AG09319 (cell line): Measurements from ENCODE around the gene SEC14L2.

ENCODE experiments used
- DNase-seq: peaks from one replicate; pipeline ENCODE4 v3.0.0-alpha.2; 2010; ENCODE audit warnings: low read depth; ENCODE audit errors: extremely low read depth
- TF ChIP-seq, protein P1 (sequence below): IDR thresholded peaks from 2 replicates; pipeline ENCODE4 v1.5.1; 2011; ENCODE audit warnings: low read depth, mild to moderate bottlenecking, inconsistent platforms, low read length, moderate library complexity

Gene SEC14L2

GRCh38 chr22:30356449-30357235, 40.2 kb upstream of the SEC14L2 start, which contains the start of the genes CCDC157 and SF3A1:
TSS of gene CCDC157 (plus strand) at chr22:30357007. CDS start at chr22:30366001, 8,994 bp downstream.
TSS of gene SF3A1 (minus strand) at chr22:30356894. CDS start at chr22:30356792, 102 bp downstream.
- TF ChIP-seq, protein P1, sequence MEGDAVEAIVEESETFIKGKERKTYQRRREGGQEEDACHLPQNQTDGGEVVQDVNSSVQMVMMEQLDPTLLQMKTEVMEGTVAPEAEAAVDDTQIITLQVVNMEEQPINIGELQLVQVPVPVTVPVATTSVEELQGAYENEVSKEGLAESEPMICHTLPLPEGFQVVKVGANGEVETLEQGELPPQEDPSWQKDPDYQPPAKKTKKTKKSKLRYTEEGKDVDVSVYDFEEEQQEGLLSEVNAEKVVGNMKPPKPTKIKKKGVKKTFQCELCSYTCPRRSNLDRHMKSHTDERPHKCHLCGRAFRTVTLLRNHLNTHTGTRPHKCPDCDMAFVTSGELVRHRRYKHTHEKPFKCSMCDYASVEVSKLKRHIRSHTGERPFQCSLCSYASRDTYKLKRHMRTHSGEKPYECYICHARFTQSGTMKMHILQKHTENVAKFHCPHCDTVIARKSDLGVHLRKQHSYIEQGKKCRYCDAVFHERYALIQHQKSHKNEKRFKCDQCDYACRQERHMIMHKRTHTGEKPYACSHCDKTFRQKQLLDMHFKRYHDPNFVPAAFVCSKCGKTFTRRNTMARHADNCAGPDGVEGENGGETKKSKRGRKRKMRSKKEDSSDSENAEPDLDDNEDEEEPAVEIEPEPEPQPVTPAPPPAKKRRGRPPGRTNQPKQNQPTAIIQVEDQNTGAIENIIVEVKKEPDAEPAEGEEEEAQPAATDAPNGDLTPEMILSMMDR = no peak
- DNase-seq = peak; percentile 71

- TF ChIP-seq, protein P1 = no peak
- DNase-seq = no peak
These were observed 39.6 kb upstream of the SEC14L2 start for GRCh38 chr22:30357236-30357570.

DNA sequence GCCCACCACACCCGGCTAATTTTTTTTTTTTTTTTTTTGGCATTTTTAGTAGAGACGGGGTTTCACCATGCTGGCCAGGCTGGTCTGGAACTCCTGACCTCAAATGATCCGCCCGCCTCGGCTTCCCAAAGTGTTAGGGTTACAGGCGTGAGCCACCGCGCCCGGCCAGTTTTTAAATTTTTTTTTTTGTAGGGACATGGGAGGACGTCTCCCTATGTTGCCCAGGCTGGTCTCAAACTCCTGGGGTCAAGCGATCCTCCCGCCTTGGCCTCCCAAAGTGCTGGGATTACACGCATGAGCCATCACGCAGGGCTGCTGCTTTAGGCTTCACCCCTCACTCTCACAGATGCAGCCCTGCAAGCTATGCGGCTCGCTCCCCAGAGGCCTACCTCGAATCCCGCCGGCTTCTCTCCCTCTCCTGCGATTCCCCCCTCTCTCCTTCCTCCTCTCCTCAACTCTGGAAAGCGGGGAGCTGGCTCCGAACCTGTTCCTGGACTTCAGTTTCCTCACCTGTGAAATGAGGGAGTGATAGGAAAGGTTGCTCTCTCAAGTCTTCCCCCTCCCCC, 39.1 kb upstream of the SEC14L2 start:
- TF ChIP-seq, protein P1 = no peak
- DNase-seq = no peak

- no peak for DNase-seq
- TF ChIP-seq, protein P1 = no peak
These were observed 38.3 kb upstream of the SEC14L2 start for GRCh38 chr22:30358541-30358940.

DNA sequence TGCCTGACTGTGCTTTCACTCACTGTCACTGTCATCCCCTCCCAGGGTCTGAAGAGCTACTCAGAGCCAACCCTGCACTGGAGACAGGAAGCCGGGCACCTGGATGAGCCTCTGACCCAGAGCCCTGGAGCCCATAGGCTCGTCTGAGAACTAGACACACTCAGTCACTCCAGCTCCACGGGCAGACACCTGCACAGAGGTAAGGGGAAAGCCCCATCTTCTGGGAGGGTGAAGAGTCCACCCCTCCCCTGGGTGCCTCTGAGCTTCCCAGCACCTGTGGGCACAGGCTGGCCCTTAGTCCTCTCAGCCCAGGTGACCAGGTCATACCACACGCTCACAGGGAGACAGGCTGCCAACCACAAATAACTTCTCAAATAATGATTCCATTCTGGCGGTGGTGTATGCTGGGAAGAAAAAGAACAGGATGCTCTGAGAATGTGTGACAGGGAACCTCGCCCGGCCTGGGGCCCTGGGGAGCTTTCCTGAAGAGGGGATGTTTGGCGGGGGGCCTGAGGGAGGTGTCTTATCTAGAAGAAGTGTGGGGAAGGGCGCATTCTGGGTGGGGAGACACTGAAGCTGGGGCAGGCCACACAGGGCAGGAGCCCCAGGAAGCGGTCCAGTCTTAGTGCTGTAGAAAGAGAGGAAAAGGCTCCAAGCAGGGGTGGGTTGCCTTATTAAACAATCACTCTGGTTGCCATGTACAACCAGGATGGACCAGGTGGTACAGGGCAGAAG, 34.7 kb upstream of the SEC14L2 start:
- TF ChIP-seq, protein P1 = no peak
- DNase-seq = no peak

GRCh38 chr22:30362651-30363281, 34.1 kb upstream of the SEC14L2 start:
- DNase-seq = no peak
- TF ChIP-seq, protein P1 = no peak
